T follicular helper cell (primary cell): ENCODE measurements around the gene PHGDH.
"Not testable (repeated sequence)": the region's sequence is repeated elsewhere in the genome, so short reads cannot be mapped to it uniquely, and the experiment has no call there.

Source experiments
- DNase-seq: peaks from one replicate; pipeline ENCODE4 v3.0.0-alpha.2; 2020; ENCODE audit warnings: low read depth
- total RNA-seq, 2 experiments: gene quantifications; one replicate each; lab custom pipeline; 2026; lab: John Stamatoyannopoulos, UW

PHGDH gene
- total RNA-seq = 4.7 to 37.0 reads per million in 2 experiments

GRCh38 chr1:119711804-119712341 is at the start of gene PHGDH:
Gene PHGDH, plus strand, starts transcription at chr1:119711934. Its CDS starts 89 bp downstream, at chr1:119712023.
- DNase-seq = no peak

GRCh38 chr1:119662034-119662437 is 49.7 kb upstream of the PHGDH start:
- no peak for DNase-seq

GRCh38 chr1:119664067-119664466 is 47.7 kb upstream of the PHGDH start:
- no peak for DNase-seq

- no peak for DNase-seq
These were observed 44.6 kb upstream of the PHGDH start for GRCh38 chr1:119667173-119667572.

- DNase-seq = no peak
These were observed 40.8 kb upstream of the PHGDH start for GRCh38 chr1:119670898-119671297.

- no peak for DNase-seq
These were observed 38.4 kb upstream of the PHGDH start for GRCh38 chr1:119673171-119673940.

GRCh38 chr1:119674111-119674526 is 37.6 kb upstream of the PHGDH start:
- DNase-seq = no peak

GRCh38 chr1:119674835-119675289 is 36.9 kb upstream of the PHGDH start:
- DNase-seq = no peak

- DNase-seq = peak; percentile 38
These were observed 36.1 kb upstream of the PHGDH start for GRCh38 chr1:119675349-119676345.

GRCh38 chr1:119676571-119677206 is 35.0 kb upstream of the PHGDH start:
- DNase-seq = no peak

GRCh38 chr1:119679223-119679622 is 32.5 kb upstream of the PHGDH start:
- no peak for DNase-seq

- no peak for DNase-seq
These were observed 31.5 kb upstream of the PHGDH start for GRCh38 chr1:119680193-119680592.

GRCh38 chr1:119680723-119681122 is 31.0 kb upstream of the PHGDH start:
- no peak for DNase-seq

GRCh38 chr1:119681560-119681959 is 30.2 kb upstream of the PHGDH start:
- DNase-seq = no peak

GRCh38 chr1:119682141-119682540 is 29.6 kb upstream of the PHGDH start:
- no peak for DNase-seq

- DNase-seq = no peak
These were observed 27.8 kb upstream of the PHGDH start for GRCh38 chr1:119683893-119684292.

GRCh38 chr1:119686661-119687060 is 25.1 kb upstream of the PHGDH start:
- DNase-seq = no peak

- DNase-seq = no peak
These were observed 24.2 kb upstream of the PHGDH start for GRCh38 chr1:119687434-119688079.

- DNase-seq = no peak
These were observed 22.9 kb upstream of the PHGDH start for GRCh38 chr1:119688810-119689209.

- no peak for DNase-seq
These were observed 22.2 kb upstream of the PHGDH start for GRCh38 chr1:119689511-119689910.

- DNase-seq = not testable (repeated sequence)
These were observed 14.9 kb upstream of the PHGDH start for GRCh38 chr1:119696863-119697262.
